ENCODE measurements around the gene AAMP.

DNA sequence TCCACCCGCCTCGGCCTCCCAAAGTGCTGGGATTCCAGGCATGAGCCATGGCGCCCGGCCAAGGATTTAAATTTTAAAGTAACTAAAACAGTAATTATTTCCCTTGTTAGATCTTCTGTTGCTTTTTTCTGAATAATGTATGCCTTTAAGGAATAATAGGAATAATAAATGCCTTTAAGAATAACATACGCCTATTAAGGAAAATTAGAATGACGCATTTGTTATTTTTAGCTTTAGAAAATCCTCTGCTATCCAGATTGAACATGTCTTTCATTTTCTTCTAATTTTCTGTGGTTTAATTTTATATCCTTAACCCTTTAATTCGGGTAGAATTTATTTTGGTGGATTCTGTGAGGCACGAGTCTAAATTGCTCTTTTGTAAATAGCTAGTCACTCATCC, 45.5 kb upstream of the AAMP start:
- TF ChIP-seq, protein P1, sequence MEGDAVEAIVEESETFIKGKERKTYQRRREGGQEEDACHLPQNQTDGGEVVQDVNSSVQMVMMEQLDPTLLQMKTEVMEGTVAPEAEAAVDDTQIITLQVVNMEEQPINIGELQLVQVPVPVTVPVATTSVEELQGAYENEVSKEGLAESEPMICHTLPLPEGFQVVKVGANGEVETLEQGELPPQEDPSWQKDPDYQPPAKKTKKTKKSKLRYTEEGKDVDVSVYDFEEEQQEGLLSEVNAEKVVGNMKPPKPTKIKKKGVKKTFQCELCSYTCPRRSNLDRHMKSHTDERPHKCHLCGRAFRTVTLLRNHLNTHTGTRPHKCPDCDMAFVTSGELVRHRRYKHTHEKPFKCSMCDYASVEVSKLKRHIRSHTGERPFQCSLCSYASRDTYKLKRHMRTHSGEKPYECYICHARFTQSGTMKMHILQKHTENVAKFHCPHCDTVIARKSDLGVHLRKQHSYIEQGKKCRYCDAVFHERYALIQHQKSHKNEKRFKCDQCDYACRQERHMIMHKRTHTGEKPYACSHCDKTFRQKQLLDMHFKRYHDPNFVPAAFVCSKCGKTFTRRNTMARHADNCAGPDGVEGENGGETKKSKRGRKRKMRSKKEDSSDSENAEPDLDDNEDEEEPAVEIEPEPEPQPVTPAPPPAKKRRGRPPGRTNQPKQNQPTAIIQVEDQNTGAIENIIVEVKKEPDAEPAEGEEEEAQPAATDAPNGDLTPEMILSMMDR (IDR thresholded peaks at IDR 0.05; ENCODE audit: low read length), result no peak
- TF ChIP-seq EZH2 (IDR thresholded peaks at IDR 0.05; ENCODE audit: borderline replicate concordance, low read length), result no peak
